ENCODE data around the gene DCP2. TPM values are rescaled to one million over a fixed set of nuclear protein-coding genes. Genes with fewer than 3 reads are reported as not detected.
"Not testable (repeated sequence)": the region's sequence is repeated elsewhere in the genome, so short reads cannot be mapped to it uniquely, and the experiment has no call there.

Gene DCP2
- polyA plus RNA-seq (ENCODE audit: insufficient read length): 48.8 TPM
- long read RNA-seq, donor 1, full-length matches to known transcripts: 11 of 18 reads
- long read RNA-seq, donor 1, partial matches to known transcripts: 7 of 18 reads
- long read RNA-seq, donor 1, other reads (novel, unspliced or antisense): 0 of 18 reads
- long read RNA-seq, donor 2, full-length matches to known transcripts: 11 of 11 reads
- long read RNA-seq, donor 2, partial matches to known transcripts: 0 of 11 reads
- long read RNA-seq, donor 2, other reads (novel, unspliced or antisense): 0 of 11 reads
- long read RNA-seq, donor 3, full-length matches to known transcripts: 4 of 4 reads
- long read RNA-seq, donor 3, partial matches to known transcripts: 0 of 4 reads
- long read RNA-seq, donor 3, other reads (novel, unspliced or antisense): 0 of 4 reads
- long read RNA-seq, donor 4: 0 reads
- long read RNA-seq, donor 5, full-length matches to known transcripts: 9 of 9 reads
- long read RNA-seq, donor 5, partial matches to known transcripts: 0 of 9 reads
- long read RNA-seq, donor 5, other reads (novel, unspliced or antisense): 0 of 9 reads
- long read RNA-seq, donor 6, full-length matches to known transcripts: 8 of 25 reads
- long read RNA-seq, donor 6, partial matches to known transcripts: 17 of 25 reads
- long read RNA-seq, donor 6, other reads (novel, unspliced or antisense): 0 of 25 reads
- long read RNA-seq, donor 7, full-length matches to known transcripts: 5 of 5 reads
- long read RNA-seq, donor 7, partial matches to known transcripts: 0 of 5 reads
- long read RNA-seq, donor 7, other reads (novel, unspliced or antisense): 0 of 5 reads
- long read RNA-seq, donor 8, full-length matches to known transcripts: 2 of 2 reads
- long read RNA-seq, donor 8, partial matches to known transcripts: 0 of 2 reads
- long read RNA-seq, donor 8, other reads (novel, unspliced or antisense): 0 of 2 reads

- DNase-seq: peak; percentile 100
Measured at GRCh38 chr5:112976432-112977309, at the start of gene DCP2. TSS of gene DCP2 (plus strand) at chr5:112976798. CDS start at chr5:112976934, 136 bp downstream.

DNA sequence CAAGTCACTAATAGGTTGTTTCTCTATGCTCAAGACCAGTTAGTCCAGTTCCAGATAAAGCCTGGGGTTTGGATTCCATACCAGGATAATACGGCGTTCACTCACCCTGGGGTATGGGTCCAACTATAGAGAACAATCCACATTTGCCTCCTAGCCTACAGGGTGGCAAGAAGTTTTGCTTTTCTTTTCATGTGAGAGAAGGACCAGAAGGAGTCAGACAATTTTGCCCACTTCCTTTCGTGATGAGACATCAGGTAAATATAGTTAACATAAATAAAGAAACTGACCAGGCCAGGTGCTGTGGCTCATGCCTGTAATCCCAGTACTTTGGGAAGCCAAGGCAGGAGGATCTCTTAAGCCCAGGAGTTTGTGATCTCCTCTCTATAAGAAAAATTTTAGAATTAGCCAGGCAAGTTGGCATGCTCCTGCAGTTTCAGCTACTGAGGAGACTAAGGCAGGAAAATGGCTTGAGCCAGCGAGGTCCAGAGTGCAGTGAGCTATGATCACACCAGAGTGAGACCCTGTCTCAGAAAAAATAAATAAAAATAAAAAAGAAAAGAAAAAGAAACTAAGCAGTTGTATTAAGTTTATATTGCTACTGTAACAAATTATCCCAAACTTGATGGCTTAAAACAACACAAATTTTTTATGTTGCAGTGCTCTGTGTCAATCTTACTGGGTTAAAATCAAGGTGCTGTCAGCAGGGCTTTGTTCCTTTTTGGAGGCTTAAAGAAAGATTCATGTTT is 47.1 kb upstream of the DCP2 start:
- DNase-seq: no peak

- DNase-seq: no peak
Measured at GRCh38 chr5:112930082-112930344, 46.6 kb upstream of the DCP2 start.

GRCh38 chr5:112931473-112931872 is 45.1 kb upstream of the DCP2 start:
- DNase-seq: no peak

DNA sequence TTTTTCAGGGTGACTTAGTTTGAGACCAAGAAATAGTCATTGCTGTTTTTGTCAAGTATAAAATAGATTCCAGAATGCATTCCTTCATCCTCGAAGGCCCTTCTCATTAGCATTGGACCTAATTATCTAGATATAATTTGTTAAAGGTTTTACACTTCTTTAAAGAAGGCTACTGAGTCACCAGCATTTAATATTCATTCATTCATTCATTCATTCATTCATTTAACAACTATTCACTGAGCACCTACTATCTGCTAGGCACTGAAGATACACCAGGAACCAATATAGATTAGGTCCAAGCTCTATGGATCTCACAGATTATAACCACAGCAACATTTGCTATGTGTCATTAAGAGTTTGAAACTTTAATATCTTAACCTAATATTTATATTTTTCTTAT is 43.5 kb upstream of the DCP2 start:
- DNase-seq: no peak

DNA sequence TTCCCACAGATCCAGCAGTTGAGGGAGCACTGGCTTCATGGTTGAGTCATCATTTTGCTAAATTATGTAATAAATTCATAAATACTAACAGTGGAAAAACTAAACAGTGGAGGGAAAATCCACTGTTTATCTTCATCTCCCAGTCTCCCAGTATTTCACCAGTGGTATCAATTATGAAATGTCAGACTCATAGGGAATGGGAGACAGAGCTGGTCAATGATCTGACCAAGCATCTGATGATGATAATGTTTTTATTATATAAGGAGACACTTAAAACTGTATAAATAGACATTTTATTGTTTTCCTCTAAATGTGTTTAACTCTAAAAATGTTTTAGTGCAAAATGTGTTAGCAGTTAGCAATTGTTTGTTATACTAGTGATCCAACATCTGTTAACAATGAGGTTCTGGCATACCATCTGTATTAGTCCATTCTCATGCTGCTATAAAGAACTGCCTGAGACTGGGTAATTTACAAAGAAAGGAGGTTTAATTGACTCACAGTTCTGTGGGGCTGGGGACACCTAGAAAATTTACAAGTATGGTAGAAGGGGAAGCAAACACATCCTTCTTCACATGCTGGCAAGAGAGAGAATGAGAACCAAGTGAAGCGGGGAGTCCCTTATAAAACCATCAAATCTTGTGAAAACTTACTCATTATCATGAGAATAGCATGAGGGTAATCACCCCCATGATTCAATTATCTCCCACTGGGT is 42.8 kb upstream of the DCP2 start:
- DNase-seq: no peak

GRCh38 chr5:112934366-112934663 is 42.3 kb upstream of the DCP2 start:
- no peak for DNase-seq

DNA sequence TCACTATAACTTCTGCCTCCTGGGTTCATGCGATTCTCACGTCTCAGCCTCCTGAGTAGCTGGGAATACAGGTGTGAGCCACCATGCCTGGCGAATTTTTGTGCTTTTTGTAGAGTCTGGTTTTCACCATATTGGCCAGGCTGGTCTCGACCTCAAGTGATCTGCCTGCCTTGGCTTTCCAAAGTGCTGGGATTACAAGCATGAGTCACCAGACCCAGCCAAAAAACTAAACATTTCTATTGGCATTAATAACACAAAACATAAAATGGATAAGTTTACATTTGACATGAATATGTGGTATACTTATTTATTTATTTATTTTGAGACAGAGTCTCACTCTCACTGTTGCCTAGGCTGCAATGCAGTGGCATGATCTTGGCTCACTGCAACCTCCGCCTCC is 40.9 kb upstream of the DCP2 start:
- DNase-seq: no peak

- no peak for DNase-seq
Measured at GRCh38 chr5:112938286-112938685, 38.3 kb upstream of the DCP2 start.

DNA sequence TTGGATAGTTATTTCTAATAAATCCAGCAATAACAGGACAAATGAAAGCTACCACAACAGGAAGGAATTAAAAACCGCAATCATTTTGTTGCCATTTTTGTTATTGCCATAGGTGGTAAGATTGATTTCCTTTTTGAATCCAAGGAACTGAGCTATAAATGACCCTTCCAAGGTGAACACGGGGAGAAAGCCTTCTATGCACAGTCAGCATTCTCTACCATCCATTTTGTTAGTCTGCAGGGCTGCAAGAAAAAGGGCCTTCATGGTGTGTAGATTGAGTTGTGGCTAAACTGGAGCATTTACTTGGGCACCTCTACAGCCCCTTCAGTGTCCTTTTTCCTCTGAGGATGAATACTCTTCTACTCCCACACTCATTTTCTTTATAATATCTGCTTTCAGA is 35.9 kb upstream of the DCP2 start:
- DNase-seq: no peak

DNA sequence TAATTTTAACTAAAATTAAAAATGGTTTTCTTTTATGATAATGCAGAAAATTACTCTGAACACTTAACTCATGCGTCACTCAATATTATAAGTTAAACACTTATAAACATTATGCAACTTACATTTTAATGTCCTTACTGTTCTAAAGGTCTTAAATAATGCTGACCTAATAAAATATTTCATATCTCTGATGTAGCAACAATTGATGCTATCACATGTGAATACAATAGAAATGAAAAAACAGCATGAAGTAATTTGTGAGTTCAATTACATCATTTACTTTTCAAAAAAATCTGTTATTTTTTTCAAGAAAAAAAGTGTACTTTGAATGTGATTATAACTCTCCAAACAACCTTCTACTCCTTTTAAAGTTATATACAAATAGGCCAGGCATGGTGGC is 28.1 kb upstream of the DCP2 start:
- DNase-seq: no peak

DNA sequence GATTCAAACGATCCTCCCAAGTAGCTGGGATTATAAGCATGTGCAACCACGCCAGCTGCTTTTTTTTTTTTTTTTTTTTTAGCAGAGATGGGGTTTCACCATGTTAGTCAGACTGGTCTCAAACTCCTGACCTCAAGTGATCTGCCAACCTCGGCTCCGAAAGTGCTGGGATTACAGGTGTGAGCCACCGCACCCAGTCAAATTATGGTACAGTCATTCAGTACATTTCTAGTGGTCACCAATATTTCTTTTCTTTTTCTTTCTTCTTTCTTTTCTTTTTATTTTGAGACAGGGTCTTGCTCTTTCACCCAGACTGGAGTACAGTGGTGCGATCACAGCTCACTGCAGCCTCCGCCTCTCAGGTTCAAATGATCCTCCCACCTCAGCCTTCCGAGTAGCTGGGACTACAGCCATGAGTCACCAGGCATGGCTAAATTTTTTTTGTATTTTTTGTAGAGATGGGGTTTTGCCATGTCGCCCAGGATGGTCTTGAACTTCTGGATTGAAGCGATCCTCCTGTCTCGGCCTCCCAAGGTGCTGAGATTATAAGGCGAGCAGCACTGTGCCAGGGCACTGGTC is 25.4 kb upstream of the DCP2 start:
- DNase-seq: no peak

- DNase-seq: no peak
Measured at GRCh38 chr5:112956606-112957005, 20.0 kb upstream of the DCP2 start.

GRCh38 chr5:112957036-112957808 is 19.4 kb upstream of the DCP2 start:
- no peak for DNase-seq

DNA sequence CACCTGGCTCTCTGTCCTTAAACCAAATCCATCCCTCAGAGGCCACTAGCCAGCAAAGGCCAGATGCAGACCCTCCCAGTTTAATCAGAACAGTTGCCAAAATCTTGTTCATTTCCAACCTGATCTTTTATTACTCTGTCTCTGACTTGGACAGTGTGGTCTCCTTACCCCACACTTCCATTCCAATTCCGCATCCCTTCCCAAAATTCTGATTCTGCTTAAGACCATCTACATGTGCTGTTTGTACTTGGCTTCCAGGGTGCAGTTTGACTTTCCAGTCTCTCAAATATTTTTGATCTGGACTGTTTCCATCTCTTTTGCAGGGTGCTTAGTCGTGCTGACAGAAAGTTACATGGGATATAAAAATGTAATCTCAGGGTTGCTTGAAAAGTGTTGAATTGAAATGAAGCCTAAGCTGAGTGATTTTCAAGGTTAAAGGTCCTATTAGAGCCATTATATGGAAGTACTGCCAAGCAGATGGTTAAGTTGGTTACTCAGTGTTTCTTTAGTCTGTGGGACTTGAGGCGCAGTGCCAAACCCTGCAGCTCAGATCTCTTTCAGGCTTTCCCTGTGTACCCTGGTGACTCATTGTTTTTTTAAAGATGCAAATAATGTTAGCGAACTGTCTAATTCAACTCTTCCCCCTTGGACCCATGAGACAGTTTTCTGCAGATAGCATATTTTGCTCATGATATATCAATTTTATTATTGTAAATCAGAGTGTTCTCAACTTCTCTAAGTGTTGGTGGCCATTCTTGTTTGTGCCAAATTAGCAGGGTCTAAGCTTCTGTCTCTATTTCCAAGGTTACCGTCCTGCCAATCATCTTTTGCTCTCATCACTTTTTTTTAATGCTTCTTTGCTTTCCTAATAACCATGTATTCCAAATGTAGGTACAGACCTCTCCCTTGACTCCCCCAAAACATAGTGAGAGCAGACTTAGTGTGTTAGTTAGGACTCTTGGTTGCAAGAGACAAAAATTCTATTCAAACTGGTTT is 18.2 kb upstream of the DCP2 start:
- DNase-seq: no peak

DNA sequence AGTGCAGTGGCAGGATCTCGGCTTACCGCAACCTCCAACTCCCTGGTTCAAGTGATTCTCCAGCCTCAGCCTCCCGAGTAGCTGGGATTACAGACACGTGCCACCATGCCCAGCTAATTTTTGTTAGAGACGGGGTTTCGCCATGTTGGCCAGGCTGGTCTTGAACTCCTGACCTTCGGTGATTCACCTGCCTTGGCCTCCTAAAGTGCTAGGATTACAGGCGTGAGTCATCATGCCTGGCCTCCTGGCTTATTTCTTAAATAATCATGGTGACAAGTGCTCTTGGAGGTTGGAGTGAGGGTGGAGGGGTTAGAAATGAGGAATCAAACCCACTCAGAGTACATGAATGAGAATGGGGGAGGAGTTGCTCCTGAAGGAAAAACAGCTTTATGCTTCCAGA is 16.7 kb upstream of the DCP2 start:
- DNase-seq: not testable (repeated sequence)

- no peak for DNase-seq
Measured at GRCh38 chr5:112960315-112960714, 16.3 kb upstream of the DCP2 start.

DNA sequence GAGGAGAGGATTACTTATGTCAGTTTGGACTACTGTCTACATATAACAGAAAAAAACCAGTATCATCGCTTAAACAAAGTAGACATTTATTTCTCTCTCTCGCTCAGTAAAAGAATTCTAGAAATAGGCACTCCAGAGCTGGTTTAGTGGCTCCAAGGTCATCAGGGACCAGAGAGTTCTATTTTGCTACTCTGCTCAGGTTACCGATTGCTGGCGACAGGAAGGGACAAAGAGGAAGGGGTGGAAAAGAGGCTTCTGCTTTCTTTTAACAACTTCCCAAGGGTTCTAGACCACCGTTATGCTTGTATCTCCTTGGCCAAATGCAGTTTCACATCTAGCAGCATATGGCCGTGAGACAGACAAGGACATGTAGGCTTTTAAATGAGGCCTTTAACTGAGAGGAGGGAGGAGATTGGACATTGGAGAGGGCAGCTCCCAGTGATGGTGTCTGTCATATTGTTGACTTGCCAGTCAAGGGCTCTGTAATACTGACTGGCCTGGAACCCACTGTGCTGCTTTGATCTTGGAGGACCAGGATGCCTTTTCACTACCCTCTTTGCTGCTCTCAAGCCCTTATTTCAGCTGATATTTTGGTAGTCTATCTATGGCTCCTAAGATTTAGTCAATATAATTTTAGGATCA is 15.6 kb upstream of the DCP2 start:
- DNase-seq: no peak
